OCI-LY1 (cell line): Measurements from ENCODE around the gene MCTP1.

Experiments
- H2AFZ ChIP-seq: fragments of 200-600 bp; sonication (generic), shearing (Covaris generic); 2 replicates; pipeline ENCODE4 v1.6.0; 2014; ENCODE audit warnings: antibody characterized with exemption, mild to moderate bottlenecking, low read length
- H3F3A ChIP-seq: fragments of 200-600 bp; sonication (generic), shearing (Covaris generic); 2 replicates; pipeline ENCODE4 v1.6.0; 2014; ENCODE audit warnings: mild to moderate bottlenecking, antibody characterized with exemption, low read length, moderate library complexity; ENCODE audit not compliant: insufficient read depth
- H3K27ac ChIP-seq: fragments of 200-600 bp; sonication (generic); 2 replicates; pipeline ENCODE4 v1.5.1; 2014; ENCODE audit warnings: low read length, mixed run types, mild to moderate bottlenecking, low read depth; ENCODE audit not compliant: poor library complexity, severe bottlenecking
- H3K27me3 ChIP-seq: fragments of 200-600 bp; sonication (generic); 2 replicates; pipeline ENCODE4 v1.6.0; 2014; ENCODE audit warnings: antibody characterized with exemption, mild to moderate bottlenecking, low read length, moderate library complexity; ENCODE audit not compliant: insufficient read depth
- H3K36me3 ChIP-seq: fragments of 200-600 bp; sonication (generic); 2 replicates; pipeline ENCODE4 v1.6.1; 2014; ENCODE audit warnings: mild to moderate bottlenecking, antibody characterized with exemption, low read length, moderate library complexity, mixed read lengths; ENCODE audit not compliant: insufficient read depth
- H3K4me1 ChIP-seq: fragments of 200-600 bp; sonication (generic); 2 replicates; pipeline ENCODE4 v1.5.1; 2014; ENCODE audit warnings: mild to moderate bottlenecking, low read length, moderate library complexity; ENCODE audit not compliant: insufficient read depth, severe bottlenecking
- H3K4me2 ChIP-seq: fragments of 200-600 bp; sonication (generic), shearing (Covaris generic); 2 replicates; pipeline ENCODE4 v1.6.1; 2014; ENCODE audit warnings: low read length
- H3K4me3 ChIP-seq: fragments of 200-600 bp; sonication (generic); 2 replicates; pipeline ENCODE4 v1.5.1; 2014; ENCODE audit warnings: low read length, low read depth, mild to moderate bottlenecking, mixed read lengths; ENCODE audit not compliant: poor library complexity, severe bottlenecking
- H3K79me2 ChIP-seq: fragments of 200-600 bp; shearing (Covaris generic); 2 replicates; pipeline ENCODE4 v1.6.1; 2016; ENCODE audit warnings: mixed run types, low read length, mixed read lengths; ENCODE audit not compliant: insufficient read depth
- H3K9ac ChIP-seq: fragments of 200-600 bp; sonication (generic), shearing (Covaris generic); 2 replicates; pipeline ENCODE4 v1.6.1; 2014; ENCODE audit warnings: mild to moderate bottlenecking, low read length, mixed read lengths
- H3K9me2 ChIP-seq: fragments of 200-600 bp; sonication (generic), shearing (Covaris generic); 2 replicates; pipeline ENCODE4 v1.6.1; 2014; ENCODE audit warnings: low read depth, mild to moderate bottlenecking, low read length, mixed read lengths
- H3K9me3 ChIP-seq: fragments of 200-600 bp; shearing (Covaris generic); 2 replicates; pipeline ENCODE4 v1.6.1; 2014; ENCODE audit warnings: low read length, mixed read lengths
- H4K20me1 ChIP-seq: fragments of 200-600 bp; sonication (generic), shearing (Covaris generic); 2 replicates; pipeline ENCODE4 v1.6.0; 2016; ENCODE audit warnings: mild to moderate bottlenecking, low read length; ENCODE audit not compliant: insufficient read depth
- CTCF ChIP-seq: fragments of 200-600 bp; sonication (generic), shearing (Covaris generic); IDR thresholded peaks from 2 replicates; pipeline ENCODE4 v1.5.1; 2017; ENCODE audit warnings: mild to moderate bottlenecking, antibody characterized with exemption, low read length, moderate library complexity, mixed read lengths
- EZH2 ChIP-seq: fragments of 200-600 bp; sonication (generic), shearing (Covaris generic); IDR thresholded peaks from 2 replicates; pipeline ENCODE4 v1.8.0; 2017; ENCODE audit warnings: borderline replicate concordance, mixed run types, mild to moderate bottlenecking, antibody characterized with exemption, low read length, moderate library complexity, mixed read lengths

MCTP1 gene

GRCh38 chr5:94692581-94692980, 592.3 kb downstream of the MCTP1 start:
- Histone ChIP-seq H3K36me3 (peaks cover 38% of the 10 kb centered on the region; the same call in 1 of the 2 replicates), H3K4me3 (no peak overlapping the region), H3K4me2 (no peak overlapping the region), H3K27me3 (no peaks in the 10 kb centered on the region), H4K20me1 (no peaks in the 10 kb centered on the region), H3F3A (no peaks in the 10 kb centered on the region), H3K9me2 (no peaks in the 10 kb centered on the region), H3K9me3 (no peaks in the 10 kb centered on the region), H3K79me2 (no peaks in the 10 kb centered on the region), H3K9ac (no peak overlapping the region), H3K27ac (no peak overlapping the region), H2AFZ (no peak overlapping the region), H3K4me1 (peaks cover 11% of the 10 kb centered on the region)
- TF ChIP-seq CTCF (no peak), EZH2 (no peak)

- peaks cover 43% of the 10 kb centered on the region for H3K36me3 ChIP-seq
- no peak overlapping the region for H3K4me2 ChIP-seq
- H3K4me1 ChIP-seq = peaks cover 11% of the 10 kb centered on the region
- no peaks in the 10 kb centered on the region for H3K9me3 ChIP-seq
- H3K79me2 ChIP-seq = no peaks in the 10 kb centered on the region
- H3K27me3 ChIP-seq = no peaks in the 10 kb centered on the region
- H3K9ac ChIP-seq = no peak overlapping the region
- H3K9me2 ChIP-seq = no peaks in the 10 kb centered on the region
- no peak overlapping the region for H3K27ac ChIP-seq
- no peaks in the 10 kb centered on the region for H3F3A ChIP-seq
- no peak overlapping the region for H3K4me3 ChIP-seq
- H4K20me1 ChIP-seq = no peaks in the 10 kb centered on the region
- H2AFZ ChIP-seq = no peak overlapping the region
- TF ChIP-seq CTCF = no peak
- TF ChIP-seq EZH2 = no peak
These were observed 592.9 kb downstream of the MCTP1 start for GRCh38 chr5:94691949-94692348.

- H3K9me3 ChIP-seq = no peaks in the 10 kb centered on the region
- H3K79me2 ChIP-seq = no peaks in the 10 kb centered on the region
- no peaks in the 10 kb centered on the region for H3K27me3 ChIP-seq
- no peaks in the 10 kb centered on the region for H3F3A ChIP-seq
- H2AFZ ChIP-seq = no peak overlapping the region
- no peaks in the 10 kb centered on the region for H4K20me1 ChIP-seq
- peaks cover 42% of the 10 kb centered on the region for H3K36me3 ChIP-seq
- H3K4me1 ChIP-seq = peaks cover 11% of the 10 kb centered on the region
- TF ChIP-seq CTCF (no peak), EZH2 (no peak)
- no peak overlapping the region for H3K4me2 ChIP-seq
- no peak overlapping the region for H3K4me3 ChIP-seq
- H3K27ac ChIP-seq = no peak overlapping the region
- no peaks in the 10 kb centered on the region for H3K9me2 ChIP-seq
- no peak overlapping the region for H3K9ac ChIP-seq
These were observed 593.6 kb downstream of the MCTP1 start for GRCh38 chr5:94691291-94691690.
